HG03045 (cell line): Measurements from ENCODE around the gene PTTG2.

Source experiments
- ATAC-seq: cut with Tn5 transposase; IDR thresholded peaks from one replicate; pipeline ENCODE4 v1.9.1; 2021; ENCODE audit warnings: mild to moderate bottlenecking, moderate library complexity; ENCODE audit not compliant: unreplicated experiment

The PTTG2 gene

GRCh38 chr4:38005637-38006036, 45.4 kb downstream of the PTTG2 start:
- ATAC-seq = no peak

- no peak for ATAC-seq
These were observed 47.4 kb downstream of the PTTG2 start for GRCh38 chr4:38007645-38008044.

GRCh38 chr4:38008571-38009021, 48.4 kb downstream of the PTTG2 start:
- no peak for ATAC-seq

- no peak for ATAC-seq
These were observed 49.2 kb downstream of the PTTG2 start for GRCh38 chr4:38009421-38009820.

GRCh38 chr4:38009949-38010348, 49.8 kb downstream of the PTTG2 start:
- ATAC-seq = no peak
